Stimulated activated CD4-positive, alpha-beta T cell treated with anti-CD3 and anti-CD28 coated beads, TNF-alpha, amount 100 ng/mL, for 4 hours (primary cell): ENCODE data around the gene CADM2.
A peak's percentile ranks its signal among the peaks of the same experiment; 100 is the strongest.
"Not testable (repeated sequence)": the region's sequence is repeated elsewhere in the genome, so short reads cannot be mapped to it uniquely, and the experiment has no call there.

Source experiments
- DNase-seq, 3 experiments: peaks; one replicate each; pipeline ENCODE4 v3.0.0-alpha.2; 2020; ENCODE audit warnings: low read depth in 3 of 3

CADM2 gene

DNA sequence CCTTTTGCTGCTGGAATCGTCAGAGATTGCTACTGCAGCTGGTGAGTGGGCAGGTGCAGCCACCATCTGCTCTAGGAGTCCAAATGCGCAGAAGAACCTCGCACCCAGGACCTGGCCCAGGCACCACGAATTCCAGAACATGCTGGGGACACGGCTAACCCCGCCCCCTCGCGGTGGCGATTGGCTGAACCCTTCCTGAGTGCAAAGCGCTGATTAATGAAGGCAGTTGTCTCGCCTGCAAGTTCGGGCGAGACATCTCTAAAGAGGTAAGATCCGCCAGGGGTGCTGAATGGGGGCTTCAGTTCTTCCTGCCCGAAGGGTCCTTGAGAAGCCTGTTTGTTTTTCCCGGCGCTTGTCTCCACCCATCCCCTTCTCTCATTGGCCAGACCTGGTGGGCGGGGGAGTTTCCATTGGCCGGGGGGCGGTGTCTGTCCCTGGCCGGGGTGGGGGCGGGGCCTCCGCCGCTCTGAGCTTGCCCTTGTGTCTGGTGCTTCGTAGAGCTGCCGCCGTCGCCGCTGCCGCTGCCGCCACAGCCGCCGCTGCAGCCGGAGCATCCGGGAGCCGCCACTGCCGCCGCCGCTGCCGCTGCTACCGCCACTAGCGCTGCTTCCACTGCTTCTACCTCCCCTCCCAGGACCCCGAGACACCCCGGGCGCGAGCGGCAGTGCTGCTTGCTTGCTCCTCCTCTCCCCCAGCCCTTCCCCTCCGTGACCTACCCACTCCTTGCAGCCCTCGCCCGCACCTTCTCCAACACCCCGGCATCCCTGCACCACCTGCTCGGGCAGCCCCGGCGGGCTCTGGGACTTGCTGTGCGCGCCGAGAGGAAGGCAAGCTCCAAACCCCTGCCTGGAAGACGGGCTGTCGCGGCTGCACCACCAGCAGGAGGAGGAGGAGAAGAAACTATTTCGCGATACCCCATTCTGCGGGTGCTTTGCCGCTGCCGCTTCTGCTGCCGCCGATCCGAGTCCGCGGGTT is at the start of gene CADM2:
Gene CADM2, plus strand, starts transcription at position 495 of the 975 bp plus-strand sequence.
- DNase-seq: peak; percentile 28 to 33 (median 28)

DNA sequence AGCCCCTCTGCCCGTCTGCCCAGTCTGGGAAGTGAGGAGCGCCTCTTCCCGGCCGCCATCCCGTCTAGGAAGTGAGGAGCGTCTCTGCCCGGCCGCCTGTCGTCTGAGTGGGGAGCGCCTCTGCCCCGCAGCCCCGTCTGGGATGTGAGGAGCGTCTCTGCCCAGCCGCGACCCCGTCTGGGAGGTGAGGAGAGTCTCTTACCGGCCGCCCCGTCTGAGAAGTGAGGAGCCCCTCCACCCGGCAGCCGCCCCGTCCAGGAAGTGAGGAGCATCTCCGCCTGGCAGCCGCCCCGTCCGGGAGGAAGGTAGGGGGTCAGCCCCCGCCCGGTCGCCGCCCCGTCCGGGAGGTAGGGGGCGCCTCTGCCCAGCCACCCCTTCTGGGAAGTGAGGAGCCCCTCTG is 40.2 kb upstream of the CADM2 start:
- DNase-seq: not testable (repeated sequence)

DNA sequence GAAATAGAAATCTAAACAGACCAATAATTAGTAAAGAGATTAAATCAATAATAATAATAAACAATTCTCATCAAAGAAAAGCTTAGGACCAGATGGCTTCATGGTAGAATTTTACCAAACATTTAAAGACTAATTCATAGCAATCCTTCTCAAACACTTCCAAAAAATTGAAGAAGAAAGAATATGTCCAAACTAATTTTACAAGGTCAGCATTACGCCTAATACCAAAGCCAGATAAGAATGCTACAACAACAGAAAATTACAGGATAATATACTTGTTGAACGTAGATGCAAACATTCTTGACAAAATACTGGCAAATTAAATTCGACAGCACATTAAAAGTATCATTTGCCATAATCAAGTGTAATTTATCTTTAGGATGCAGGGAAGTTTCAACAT is 36.1 kb upstream of the CADM2 start:
- no peak for DNase-seq

DNA sequence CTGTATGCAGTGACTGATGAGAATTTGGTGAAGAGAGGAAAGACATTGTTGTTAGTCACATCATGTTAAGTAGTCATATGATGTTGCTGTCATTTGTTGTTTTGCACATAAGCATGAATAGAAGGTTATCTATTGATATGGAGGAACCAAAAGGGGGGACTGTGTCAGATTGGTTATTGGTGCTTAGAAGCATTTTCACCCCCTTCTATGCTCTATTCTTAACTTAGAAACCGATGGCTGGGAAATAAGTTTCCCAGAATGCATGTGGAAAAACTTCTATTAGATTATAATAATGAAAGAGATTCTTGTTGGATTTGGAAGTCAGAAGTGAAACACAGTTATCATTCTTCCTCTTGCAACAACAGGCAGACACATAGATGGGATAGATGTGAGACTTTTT is 33.2 kb upstream of the CADM2 start:
- DNase-seq: no peak

DNA sequence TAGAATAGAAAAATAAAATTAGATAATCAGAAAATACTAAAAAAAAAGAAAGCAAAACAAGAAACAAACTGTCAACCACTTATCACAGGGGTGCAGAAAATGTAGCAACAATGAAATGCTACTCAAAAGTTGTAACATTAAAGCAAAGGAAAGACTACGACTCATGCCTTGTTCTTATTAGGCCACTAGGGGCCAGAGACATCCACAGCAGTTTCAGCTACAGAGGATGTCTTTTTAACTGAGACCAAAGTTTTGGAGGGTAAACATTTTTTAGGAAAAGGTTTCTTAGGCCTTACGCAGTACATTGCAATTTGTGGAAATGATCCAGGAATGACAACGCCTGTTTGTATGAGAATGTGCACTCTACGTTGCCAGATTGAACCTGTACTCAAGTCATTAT is 15.4 kb upstream of the CADM2 start:
- DNase-seq: no peak

DNA sequence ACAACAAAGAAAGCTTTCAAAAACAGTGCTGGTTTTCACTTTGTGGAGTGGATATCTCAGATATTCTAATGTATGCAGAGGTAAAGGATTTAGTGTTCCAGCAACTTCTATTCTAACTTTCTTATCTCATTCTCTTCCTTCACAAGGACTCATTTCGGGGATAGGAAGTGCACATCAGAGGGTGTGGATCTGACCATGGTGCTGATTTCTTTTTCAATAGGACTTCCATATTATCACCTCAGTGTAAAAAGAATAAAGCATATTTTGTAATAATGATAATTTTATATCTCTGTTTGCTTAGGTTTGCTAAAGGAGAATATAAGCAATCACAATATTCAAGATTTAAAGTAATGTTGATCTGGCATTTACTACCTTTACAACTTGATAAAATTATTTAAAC is 12.5 kb upstream of the CADM2 start:
- no peak for DNase-seq

DNA sequence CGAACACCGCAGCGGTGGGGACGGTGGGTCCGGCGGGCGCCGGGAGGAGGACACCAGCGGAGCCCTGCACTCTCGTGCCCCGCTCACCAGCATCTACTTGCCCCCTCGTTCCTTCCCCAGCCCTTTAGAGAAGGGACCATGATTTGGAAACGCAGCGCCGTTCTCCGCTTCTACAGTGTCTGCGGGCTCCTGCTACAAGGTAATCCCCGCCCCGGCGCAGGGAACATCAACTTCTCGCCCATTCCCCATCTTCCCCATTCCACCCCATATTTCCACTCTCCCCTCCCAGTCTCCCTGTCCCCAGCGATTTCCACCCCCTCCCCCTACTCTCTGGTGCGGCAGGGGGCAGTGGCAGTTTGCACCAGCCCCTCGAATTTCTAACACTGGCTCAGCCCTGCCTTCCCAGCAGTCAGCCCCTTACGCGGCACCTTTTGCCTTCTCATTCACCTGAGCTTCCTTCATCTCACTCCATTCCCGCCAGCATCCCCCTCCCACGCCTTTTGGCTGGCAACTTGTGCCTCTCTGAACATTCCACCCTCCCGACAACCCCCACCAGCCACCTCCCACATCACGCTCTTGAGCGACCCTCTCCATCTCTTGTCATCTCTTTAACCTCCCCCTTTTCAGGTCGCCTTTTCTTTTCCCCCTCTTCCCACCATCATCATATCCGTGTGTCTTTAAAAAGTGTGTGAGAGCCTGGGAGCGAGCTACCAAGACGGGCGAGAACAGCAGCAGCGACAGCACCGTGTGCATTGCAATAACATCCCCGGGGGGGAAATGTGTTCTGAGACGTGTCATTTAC is 882 bp downstream of the CADM2 start:
- DNase-seq: no peak

DNA sequence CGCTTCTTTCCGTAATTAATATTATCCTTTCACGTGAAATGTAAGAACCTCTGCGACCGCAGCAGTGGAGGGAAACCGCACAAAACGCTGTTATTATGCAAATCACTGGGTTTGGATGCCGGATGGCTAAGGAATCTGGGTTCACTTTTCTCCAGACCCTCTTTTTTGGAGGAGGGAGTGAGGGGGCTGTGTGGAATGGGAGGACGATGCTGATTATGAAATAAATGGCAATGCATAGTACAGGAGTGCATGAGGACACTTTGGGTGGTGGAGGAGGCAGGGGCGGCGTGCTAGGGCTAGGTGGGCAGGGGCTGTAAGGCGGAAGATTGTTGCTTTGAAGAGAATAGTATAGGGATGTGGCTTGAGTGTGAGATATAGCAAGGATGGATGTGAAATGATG is 1.8 kb downstream of the CADM2 start:
- no peak for DNase-seq

DNA sequence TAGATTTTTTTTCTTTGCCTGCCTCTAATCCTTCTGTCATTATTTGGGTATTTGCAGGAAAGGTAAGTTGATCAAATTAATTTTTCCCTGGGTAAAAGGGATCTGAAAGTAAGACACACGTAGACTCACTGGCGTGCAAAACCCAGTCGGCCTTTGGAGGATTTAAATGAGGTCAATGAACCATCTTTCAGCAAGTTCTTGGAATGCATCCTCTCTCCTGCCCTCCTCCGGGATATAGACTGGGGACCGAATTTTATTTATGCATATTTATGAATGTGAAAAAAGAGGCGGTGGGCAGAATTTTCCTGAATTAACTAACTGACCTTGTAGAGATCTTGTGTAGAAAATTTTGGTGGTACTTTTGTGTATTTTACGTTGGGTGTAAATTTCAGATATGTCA is 2.2 kb downstream of the CADM2 start:
- no peak for DNase-seq

DNA sequence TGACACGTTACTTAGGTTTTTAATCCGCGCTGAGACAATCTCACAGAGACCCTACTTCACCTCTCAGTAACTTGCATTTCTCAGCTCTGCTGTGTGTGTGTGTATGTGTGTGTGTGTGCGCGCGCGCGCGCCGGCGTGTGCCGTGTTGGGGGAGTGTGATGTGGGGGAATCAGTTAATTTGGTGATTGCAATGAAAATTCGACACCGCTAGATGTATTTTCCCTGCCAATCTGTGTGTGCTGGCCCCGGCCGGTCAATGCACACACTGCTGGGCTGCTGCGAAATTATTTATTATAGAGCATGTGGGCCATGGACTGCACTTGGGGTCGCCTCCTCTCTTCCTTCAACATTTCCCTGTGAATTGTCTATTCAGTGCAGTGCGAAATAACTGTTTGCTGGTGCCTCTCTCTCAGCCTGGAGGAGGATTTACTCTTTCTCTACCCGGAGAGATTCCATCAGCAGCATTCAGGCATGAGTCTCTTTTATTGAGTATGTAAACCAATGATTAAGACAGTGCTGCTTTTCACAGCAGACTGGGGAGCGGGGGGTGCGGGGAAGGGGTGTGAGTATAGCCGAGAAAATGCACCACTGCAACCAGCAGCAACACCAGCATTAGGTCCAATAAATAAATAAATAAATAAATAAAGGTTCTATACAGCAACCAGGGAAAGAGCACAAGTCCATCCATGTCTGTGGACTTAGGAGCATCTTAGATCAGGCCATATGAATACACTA is 2.9 kb downstream of the CADM2 start:
- DNase-seq: no peak

DNA sequence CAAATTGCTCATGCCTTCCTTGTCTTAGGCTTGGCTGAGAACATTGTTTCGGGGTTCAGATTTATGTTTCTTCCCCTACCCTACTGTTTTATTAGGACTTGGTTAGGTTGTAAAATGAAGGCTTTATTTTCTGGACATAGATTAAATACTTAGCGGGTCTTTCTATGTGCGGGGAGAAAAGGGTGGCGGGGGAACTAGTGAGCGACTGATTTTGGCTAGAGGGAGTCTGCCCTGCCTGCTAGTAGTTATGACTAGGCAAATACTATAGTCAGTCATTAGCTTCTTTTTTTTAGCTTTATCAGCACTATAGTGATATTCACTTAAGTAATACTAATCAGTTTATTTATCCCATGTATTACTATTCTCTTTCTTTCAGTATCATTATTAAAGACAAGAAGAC is 3.6 kb downstream of the CADM2 start:
- no peak for DNase-seq

DNA sequence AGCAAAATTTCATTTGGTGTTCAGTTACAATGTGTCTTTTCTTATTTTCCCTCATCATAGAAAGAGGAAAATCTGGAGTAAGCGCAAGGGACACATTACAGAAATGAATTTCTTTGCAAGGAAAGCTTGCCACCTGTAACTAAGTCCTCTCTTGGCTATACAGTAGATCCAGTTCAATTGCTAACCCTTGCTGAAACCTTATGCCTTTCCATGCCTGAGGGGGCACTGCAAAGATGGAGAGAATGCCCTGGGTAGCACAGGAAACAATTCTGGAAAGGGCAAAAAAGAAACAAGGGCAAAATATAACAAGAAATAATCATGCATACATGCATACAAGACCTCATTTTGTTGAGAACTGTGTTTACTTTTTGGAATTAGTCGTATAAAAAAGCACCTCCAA is 4.3 kb downstream of the CADM2 start:
- no peak for DNase-seq

DNA sequence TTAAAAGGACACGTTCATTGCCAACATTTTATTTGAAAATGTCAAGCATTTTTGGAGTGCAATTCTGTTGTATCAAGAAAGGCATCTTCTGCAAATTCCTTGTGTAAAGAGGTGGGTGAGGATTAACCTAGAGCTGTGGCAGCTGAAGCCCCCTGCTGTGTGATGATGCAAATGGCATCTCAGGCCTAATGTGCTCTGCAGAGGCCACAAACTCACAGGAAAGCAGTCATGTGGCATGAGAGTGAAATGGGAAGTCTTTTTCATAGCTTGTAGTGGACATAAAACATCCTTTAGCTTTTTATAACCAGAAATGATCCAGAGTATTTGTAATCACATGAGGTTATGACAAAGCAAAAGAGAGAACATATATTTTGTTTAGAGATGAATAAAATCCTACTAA is 6.4 kb downstream of the CADM2 start:
- no peak for DNase-seq

DNA sequence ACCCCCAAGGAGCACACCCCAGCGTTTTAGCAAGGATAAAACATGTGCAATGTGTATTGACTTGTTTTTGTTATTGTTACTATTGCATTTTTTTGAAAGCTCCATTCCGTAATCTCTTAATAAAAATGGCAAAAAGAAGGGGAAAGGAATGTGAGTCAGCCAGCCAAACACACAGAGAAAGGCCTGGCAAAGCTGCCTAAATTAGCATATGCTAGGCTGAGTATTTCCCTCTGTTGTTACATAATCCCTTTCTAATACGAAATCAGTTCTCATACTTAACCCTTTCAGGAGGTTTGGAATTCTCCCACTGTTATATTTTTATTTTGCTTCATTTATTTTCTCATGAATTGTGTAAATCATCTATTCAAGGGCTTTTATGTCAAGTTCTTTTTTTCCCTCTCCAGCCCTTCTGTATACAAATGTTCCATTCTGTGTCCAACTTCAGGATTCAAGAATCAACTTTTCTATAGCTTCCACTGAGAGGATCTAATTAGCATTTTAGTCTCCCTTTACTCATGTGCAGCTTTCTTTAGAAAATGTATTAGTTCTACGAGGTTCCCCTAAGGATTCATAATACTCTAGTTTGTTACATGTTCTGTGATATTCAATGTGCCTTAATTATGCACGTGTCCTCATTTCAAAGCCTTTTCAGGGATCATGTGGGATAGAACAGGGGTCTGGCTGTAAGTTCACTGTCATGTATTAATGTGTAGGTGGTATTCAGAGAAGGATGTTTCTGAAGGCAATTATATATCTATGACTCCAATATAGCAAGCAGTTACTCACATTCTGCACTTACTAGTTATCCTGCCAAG is 9.2 kb downstream of the CADM2 start:
- no peak for DNase-seq

DNA sequence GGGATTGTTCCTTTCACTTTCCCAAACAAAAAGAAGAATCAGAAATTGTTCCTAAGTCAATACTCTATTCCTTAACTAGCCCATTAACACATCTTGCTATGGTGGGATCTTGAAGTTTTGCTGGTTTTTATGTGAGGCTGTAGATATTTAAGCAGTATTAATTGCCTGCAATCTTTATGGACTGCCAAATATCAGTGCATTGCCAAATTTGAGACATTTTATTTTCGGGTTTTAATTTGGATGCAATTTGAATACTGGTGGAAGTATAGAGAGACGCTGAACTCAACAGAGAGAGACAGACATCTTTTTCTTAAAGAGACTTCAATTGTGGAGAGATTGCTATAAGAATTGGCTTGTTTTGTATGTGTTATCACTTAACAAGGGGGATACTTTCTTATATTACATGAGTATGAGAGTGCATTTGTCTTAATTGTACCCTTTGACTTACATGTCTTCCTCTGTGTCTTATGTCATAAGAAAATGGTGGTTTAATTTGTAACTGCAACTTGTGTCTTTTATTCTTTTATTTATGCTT is 10.0 kb downstream of the CADM2 start:
- DNase-seq: no peak

DNA sequence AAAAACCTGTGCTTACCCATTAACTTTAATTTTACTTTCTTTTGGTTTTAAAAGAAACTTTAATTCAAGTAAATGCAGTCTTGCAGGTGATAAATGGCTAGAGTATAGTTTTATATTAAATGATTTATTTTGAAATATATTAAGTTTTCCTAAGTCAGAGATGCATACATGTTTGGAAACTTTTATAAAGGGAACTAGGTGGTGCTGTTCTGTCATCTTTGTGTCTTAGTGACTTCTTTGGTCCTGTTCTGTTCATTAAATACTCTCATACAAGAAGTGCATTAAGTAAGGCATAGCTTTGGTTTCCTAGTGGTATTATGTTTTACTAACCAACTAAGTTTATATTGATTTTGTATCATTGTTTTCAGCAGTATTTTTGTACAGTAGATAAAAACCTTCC is 15.6 kb downstream of the CADM2 start:
- DNase-seq: no peak

DNA sequence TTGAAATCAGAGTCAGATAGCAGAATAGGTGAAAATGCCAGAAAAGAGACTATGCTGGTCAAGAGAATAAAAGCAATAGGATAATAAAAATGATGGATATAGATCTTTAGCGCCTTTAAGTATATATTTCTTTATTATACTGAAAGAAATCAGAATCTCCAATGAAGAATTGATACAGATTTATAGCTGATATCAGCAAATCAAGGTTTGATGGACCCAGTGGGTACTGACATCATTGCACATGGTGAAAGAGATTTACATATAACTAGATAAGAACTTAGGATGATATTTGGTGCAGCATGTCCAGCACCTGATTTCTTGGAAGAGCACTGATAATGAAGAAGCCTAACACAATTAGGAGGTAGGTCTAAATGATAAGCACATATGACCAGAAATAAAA is 18.2 kb downstream of the CADM2 start:
- DNase-seq: no peak

DNA sequence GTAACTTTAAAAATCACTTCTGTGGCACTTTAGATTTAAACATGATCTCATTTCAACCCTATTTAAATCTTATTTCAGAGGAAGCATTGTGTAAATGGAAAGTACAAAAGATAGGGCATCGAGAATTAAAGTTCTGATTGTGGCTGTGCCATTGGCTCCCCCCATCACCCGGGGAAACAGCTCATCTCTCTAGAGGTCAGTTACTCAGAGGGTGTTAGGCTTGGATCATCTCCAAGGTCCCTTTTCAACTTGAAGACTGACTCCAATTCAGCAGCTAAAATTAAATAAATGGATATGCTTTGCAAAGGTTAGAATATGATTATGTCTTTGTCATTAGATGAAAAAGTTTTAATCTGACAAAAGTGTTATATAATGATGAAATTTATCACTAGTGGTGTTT is 20.1 kb downstream of the CADM2 start:
- no peak for DNase-seq

DNA sequence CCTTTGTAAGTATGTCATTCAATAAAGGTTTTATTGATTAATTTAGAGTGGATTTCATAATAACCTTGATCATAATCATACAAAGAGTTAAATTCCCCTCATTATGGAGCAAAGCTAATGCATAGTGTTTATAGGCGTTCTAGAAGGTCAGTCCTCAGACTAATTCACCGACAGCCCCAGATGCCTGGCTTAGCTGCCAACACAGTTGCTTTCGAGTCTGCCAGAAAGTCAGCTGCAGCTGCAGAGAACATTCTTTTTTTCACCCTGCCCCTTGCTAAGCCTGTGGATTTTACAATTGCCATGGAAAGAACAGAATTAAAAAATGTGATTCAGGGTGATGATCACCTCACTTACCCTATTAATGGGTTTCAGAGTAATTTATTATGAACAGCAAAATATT is 21.2 kb downstream of the CADM2 start:
- DNase-seq: no peak

DNA sequence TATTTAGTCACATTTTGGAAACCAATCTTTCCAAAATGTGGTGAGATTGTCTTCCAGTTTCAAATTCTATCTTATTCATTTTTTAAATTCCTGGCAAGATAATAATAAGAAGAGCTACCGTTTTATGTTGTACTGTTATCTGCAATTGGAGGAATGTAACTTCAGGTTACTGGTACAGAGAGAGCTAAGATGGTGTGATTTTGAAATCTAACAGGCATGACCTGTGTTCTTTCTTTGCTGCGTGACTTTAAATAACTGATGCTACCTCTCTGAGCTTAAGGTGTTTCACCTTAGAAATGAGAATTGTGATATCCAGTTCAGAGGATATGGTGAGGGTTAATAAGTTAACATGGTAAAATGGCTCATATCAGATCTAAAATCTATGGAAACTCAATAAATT is 21.7 kb downstream of the CADM2 start:
- no peak for DNase-seq

DNA sequence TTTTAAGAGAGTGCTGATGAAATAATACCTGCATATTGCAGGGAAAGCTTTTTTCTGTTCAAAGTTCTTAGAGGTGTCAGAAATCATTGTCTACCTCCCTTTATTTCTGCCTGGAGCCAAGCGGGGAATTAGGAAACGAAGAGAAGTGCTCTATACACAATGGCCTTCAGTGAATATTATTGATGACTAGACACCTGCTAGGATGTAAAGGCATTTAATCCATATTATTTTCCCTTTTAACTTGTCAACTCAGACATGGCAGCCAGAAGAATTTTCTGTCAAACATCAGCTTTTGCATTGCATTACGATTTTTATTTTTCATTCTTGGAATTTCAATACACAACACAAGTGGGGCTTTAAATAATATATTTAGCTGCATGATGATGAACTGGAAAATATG is 24.7 kb downstream of the CADM2 start:
- no peak for DNase-seq
